GM12864 (cell line): Measurements from ENCODE around the gene OR2AT4.

ENCODE experiments used
- DNase-seq: peaks from one replicate; pipeline ENCODE4 v3.0.0-alpha.2; 2011; ENCODE audit warnings: low read depth
- H3K4me3 ChIP-seq: 2 replicates; pipeline ENCODE4 v1.5.1; 2011; ENCODE audit warnings: mild to moderate bottlenecking, low read depth, low read length, control low read depth
- TF ChIP-seq, protein P1 (sequence below): IDR thresholded peaks from 2 replicates; pipeline ENCODE4 v1.5.1; 2011; ENCODE audit warnings: low read depth, mild to moderate bottlenecking, moderate library complexity, low read length, control low read depth, inconsistent platforms; ENCODE audit errors: missing control alignments

OR2AT4 gene

GRCh38 chr11:75078233-75078632, 18.4 kb downstream of the OR2AT4 start:
- DNase-seq, result no peak
- no peak overlapping the region for H3K4me3 ChIP-seq
- TF ChIP-seq, protein P1, sequence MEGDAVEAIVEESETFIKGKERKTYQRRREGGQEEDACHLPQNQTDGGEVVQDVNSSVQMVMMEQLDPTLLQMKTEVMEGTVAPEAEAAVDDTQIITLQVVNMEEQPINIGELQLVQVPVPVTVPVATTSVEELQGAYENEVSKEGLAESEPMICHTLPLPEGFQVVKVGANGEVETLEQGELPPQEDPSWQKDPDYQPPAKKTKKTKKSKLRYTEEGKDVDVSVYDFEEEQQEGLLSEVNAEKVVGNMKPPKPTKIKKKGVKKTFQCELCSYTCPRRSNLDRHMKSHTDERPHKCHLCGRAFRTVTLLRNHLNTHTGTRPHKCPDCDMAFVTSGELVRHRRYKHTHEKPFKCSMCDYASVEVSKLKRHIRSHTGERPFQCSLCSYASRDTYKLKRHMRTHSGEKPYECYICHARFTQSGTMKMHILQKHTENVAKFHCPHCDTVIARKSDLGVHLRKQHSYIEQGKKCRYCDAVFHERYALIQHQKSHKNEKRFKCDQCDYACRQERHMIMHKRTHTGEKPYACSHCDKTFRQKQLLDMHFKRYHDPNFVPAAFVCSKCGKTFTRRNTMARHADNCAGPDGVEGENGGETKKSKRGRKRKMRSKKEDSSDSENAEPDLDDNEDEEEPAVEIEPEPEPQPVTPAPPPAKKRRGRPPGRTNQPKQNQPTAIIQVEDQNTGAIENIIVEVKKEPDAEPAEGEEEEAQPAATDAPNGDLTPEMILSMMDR, result no peak

- TF ChIP-seq, protein P1, result no peak
- DNase-seq, result no peak
- H3K4me3 ChIP-seq, result no peak overlapping the region
Observed at GRCh38 chr11:75077316-75077715, 19.4 kb downstream of the OR2AT4 start.

GRCh38 chr11:75076671-75077070, 20.0 kb downstream of the OR2AT4 start:
- DNase-seq, result no peak
- TF ChIP-seq, protein P1, result no peak
- no peak overlapping the region for H3K4me3 ChIP-seq

GRCh38 chr11:75073459-75074190, 23.1 kb downstream of the OR2AT4 start:
- TF ChIP-seq, protein P1, result no peak
- DNase-seq, result no peak

GRCh38 chr11:75072582-75072981, 24.1 kb downstream of the OR2AT4 start:
- no peak for DNase-seq
- TF ChIP-seq, protein P1, result no peak
- no peak overlapping the region for H3K4me3 ChIP-seq

More at GRCh38 chr11:75073459-75074190, 23.1 kb downstream of the OR2AT4 start:
- no peak overlapping the region for H3K4me3 ChIP-seq

DNA sequence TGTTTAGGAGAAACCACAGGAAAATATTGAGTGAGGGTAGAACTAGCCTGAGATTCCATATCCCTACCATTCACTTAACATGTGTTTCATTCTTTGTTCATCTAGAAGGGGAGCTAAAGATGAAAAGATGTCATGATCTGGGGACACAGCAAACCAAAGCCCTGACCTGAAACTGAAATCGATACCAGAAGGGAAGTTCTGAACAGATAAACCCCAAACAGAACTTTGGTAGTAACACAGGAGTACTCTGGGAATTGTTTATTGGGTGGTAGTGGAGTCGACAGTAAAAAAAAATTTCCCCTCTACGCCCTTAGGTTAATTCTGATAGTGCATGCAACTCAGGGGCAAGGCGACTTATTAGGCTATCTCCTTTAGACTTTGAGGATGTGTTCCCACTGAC, 27.2 kb downstream of the OR2AT4 start:
- DNase-seq, result no peak
- H3K4me3 ChIP-seq, result no peak overlapping the region
- TF ChIP-seq, protein P1, result no peak

GRCh38 chr11:75068993-75069392, 27.7 kb downstream of the OR2AT4 start:
- TF ChIP-seq, protein P1, result no peak
- no peak overlapping the region for H3K4me3 ChIP-seq
- DNase-seq, result no peak
